ENCODE data around the gene ARL5B. TPM values are rescaled to one million over a fixed set of nuclear protein-coding genes. Genes with fewer than 3 reads are reported as not detected.

The ARL5B gene
- total and polyA plus RNA-seq, 2 experiments from 2014 or later: 21.5 to 95.2 TPM

- Histone ChIP-seq H3K4me2 (peak overlapping the region; percentile 76), H4K20me1 (ENCODE audit: insufficient read depth, poor library complexity, severe bottlenecking) (no peaks in the 10 kb centered on the region), H3K9me3 (ENCODE audit: low read depth) (no peaks in the 10 kb centered on the region), H3K27me3 (no peaks in the 10 kb centered on the region), H3K36me3 (replicated peaks; ENCODE audit: insufficient read depth, low read depth) (no peaks in the 10 kb centered on the region), H2AFZ (peak overlapping the region; percentile 73), H3K4me3 (peak overlapping the region; percentile 60), H3K27ac (peak overlapping the region; percentile 92), H3K9me2 (replicated peaks; ENCODE audit: insufficient read depth) (no peaks in the 10 kb centered on the region), H3K4me1 (ENCODE audit: insufficient read depth) (peaks cover 14% of the 10 kb centered on the region), H3K79me2 (peaks cover 34% of the 10 kb centered on the region)
- 3% methylated on average over 6 of the region's 6 CpGs for WGBS (ENCODE audit: low lambda C conversion rate, missing lambda C conversion rate)
- TF ChIP-seq CTCF (IDR thresholded peaks at IDR 0.05; ENCODE audit: poor library complexity) (no peak), EZH2phosphoT487 (IDR thresholded peaks at IDR 0.05; ENCODE audit: low read depth, severe bottlenecking, unreplicated experiment) (no peak), EZH2 (IDR thresholded peaks at IDR 0.05; ENCODE audit: borderline replicate concordance) (no peak)
- no peak for DNase-seq (ENCODE audit: low spot score)
These were observed 8.7 kb upstream of the ARL5B start for GRCh38 chr10:18650404-18650997.

GRCh38 chr10:18651324-18652007 is 7.8 kb upstream of the ARL5B start, which contains the start of gene NSUN6:
Gene NSUN6 (minus strand): TSS chr10:18651587. CDS start chr10:18651203, 384 bp downstream.
- peak within 1 kb of the TSS; percentile 73 for H2AFZ ChIP-seq
- TF ChIP-seq EZH2phosphoT487 (IDR thresholded peaks at IDR 0.05; ENCODE audit: low read depth, severe bottlenecking, unreplicated experiment) (no peak), CTCF (IDR thresholded peaks at IDR 0.05; ENCODE audit: poor library complexity) (no peak), EZH2 (IDR thresholded peaks at IDR 0.05; ENCODE audit: borderline replicate concordance) (no peak)
- no peaks in the 10 kb centered on the region for H3K9me2 ChIP-seq (replicated peaks; ENCODE audit: insufficient read depth)
- peak within 1 kb of the TSS; percentile 76 for H3K4me2 ChIP-seq
- H3K4me3 ChIP-seq: peak within 1 kb of the TSS; percentile 60
- H3K27ac ChIP-seq: peak within 1 kb of the TSS; percentile 92
- H3K36me3 ChIP-seq (replicated peaks; ENCODE audit: insufficient read depth, low read depth): no peaks in the 10 kb centered on the region
- H3K27me3 ChIP-seq: no peaks in the 10 kb centered on the region
- H3K79me2 ChIP-seq: peaks cover 34% of the 10 kb centered on the region
- 1% methylated on average over 37 of the region's 39 CpGs for WGBS (ENCODE audit: low lambda C conversion rate, missing lambda C conversion rate)
- no peaks in the 10 kb centered on the region for H4K20me1 ChIP-seq (ENCODE audit: insufficient read depth, poor library complexity, severe bottlenecking)
- H3K9me3 ChIP-seq (ENCODE audit: low read depth): no peaks in the 10 kb centered on the region
- DNase-seq (ENCODE audit: low spot score): peak; percentile 95
- peaks cover 14% of the 10 kb centered on the region for H3K4me1 ChIP-seq (ENCODE audit: insufficient read depth)

GRCh38 chr10:18653112-18653511 is 6.1 kb upstream of the ARL5B start:
- no peak overlapping the region for H3K4me3 ChIP-seq
- no peaks in the 10 kb centered on the region for H3K36me3 ChIP-seq (replicated peaks; ENCODE audit: insufficient read depth, low read depth)
- peaks cover 30% of the 10 kb centered on the region for H3K79me2 ChIP-seq
- DNase-seq (ENCODE audit: low spot score): no peak
- no peak overlapping the region for H3K4me2 ChIP-seq
- 98% methylated on average over 3 of the region's 3 CpGs for WGBS (ENCODE audit: low lambda C conversion rate, missing lambda C conversion rate)
- H3K27me3 ChIP-seq: no peaks in the 10 kb centered on the region
- H2AFZ ChIP-seq: no peak overlapping the region
- H3K9me3 ChIP-seq (ENCODE audit: low read depth): no peaks in the 10 kb centered on the region
- no peaks in the 10 kb centered on the region for H3K9me2 ChIP-seq (replicated peaks; ENCODE audit: insufficient read depth)
- TF ChIP-seq EZH2 (IDR thresholded peaks at IDR 0.05; ENCODE audit: borderline replicate concordance) (no peak), CTCF (IDR thresholded peaks at IDR 0.05; ENCODE audit: poor library complexity) (no peak), EZH2phosphoT487 (IDR thresholded peaks at IDR 0.05; ENCODE audit: low read depth, severe bottlenecking, unreplicated experiment) (no peak)
- H3K4me1 ChIP-seq (ENCODE audit: insufficient read depth): peaks cover 14% of the 10 kb centered on the region
- H4K20me1 ChIP-seq (ENCODE audit: insufficient read depth, poor library complexity, severe bottlenecking): no peaks in the 10 kb centered on the region
- no peak overlapping the region for H3K27ac ChIP-seq
